GM12878 (cell line): ENCODE results near the gene PKN2. TPM values are rescaled to one million over a fixed set of nuclear protein-coding genes. Genes with fewer than 3 reads are reported as not detected.

Source experiments
- ATAC-seq: fragments of 200-7000 bp; cut with Tn5 transposase; 3 replicates; pipeline ENCODE4 v1.9.1; 2020; ENCODE audit warnings: mild to moderate bottlenecking, moderate library complexity
- BruUV-seq: library from RNA; stranded (reverse); fragments of 400-500 nt; replicated peaks from 2 replicates; lab custom pipeline; 2021; lab: Mats Ljungman, UMichigan
- CTCF ChIA-PET: fragments of 300-600 bp; sonication (Branson Sonifier 250); formaldehyde crosslinking; extraction: SDS; loops from one replicate; lab custom pipeline; 2021; ENCODE audit warnings: inconsistent platforms; lab: Yijun Ruan, JAX
- POLR2A ChIA-PET: fragments of 350-600 bp; formaldehyde crosslinking; extraction: SDS; loops from one replicate; lab custom pipeline; 2021; ENCODE audit warnings: inconsistent platforms; lab: Charles Lee
- RAD21 ChIA-PET: fragments of 300-600 bp; sonication (Branson Sonifier 250); formaldehyde crosslinking; loops from one replicate; lab custom pipeline; 2023; ENCODE audit warnings: antibody characterized with exemption; ENCODE audit not compliant: unreplicated experiment; lab: Charles Lee
- SMC1A ChIA-PET: fragments of 300-600 bp; sonication (Branson Sonifier 250); formaldehyde crosslinking; loops from one replicate; lab custom pipeline; 2023; ENCODE audit not compliant: unreplicated experiment, uncharacterized antibody; lab: Charles Lee
- DNase-seq: peaks from one replicate; pipeline ENCODE4 v3.0.0-alpha.2; 2011; ENCODE audit warnings: low read depth, low spot score
- FAIRE-seq: peaks from 3 replicates; lab custom pipeline; 2011; peaks lifted over from hg19 to GRCh38; lab: Jason Lieb, UNC
- H2AFZ ChIP-seq: 2 replicates; pipeline ENCODE4 v1.6.0; 2011; ENCODE audit warnings: low read depth, low read length, control low read depth; ENCODE audit not compliant: control insufficient read depth
- H3K27ac ChIP-seq: 2 replicates; pipeline ENCODE4 v1.5.1; 2011; ENCODE audit warnings: control low read depth; ENCODE audit not compliant: control insufficient read depth, insufficient read depth
- H3K27me3 ChIP-seq, 2 experiments: replicated peaks in 1 of 2; 2 replicates each; pipeline versions ENCODE4 v1.6.0 to v1.6.1; 2011; ENCODE audit warnings: low read length in 1 of 2; ENCODE audit not compliant: control insufficient read depth in 2 of 2, insufficient read depth in 2 of 2
- H3K36me3 ChIP-seq, 2 experiments: 2 replicates each; pipeline ENCODE4 v1.5.1; 2011; ENCODE audit warnings: low read length in 1 of 2; ENCODE audit not compliant: control insufficient read depth in 2 of 2, insufficient read depth in 2 of 2
- H3K4me1 ChIP-seq: 2 replicates; pipeline ENCODE4 v1.6.1; 2011; ENCODE audit warnings: mild to moderate bottlenecking, low read length, moderate library complexity, mixed read lengths; ENCODE audit not compliant: control insufficient read depth, insufficient read depth
- H3K4me2 ChIP-seq: 2 replicates; pipeline ENCODE4 v1.6.0; 2011; ENCODE audit warnings: control low read depth; ENCODE audit not compliant: control insufficient read depth, insufficient read depth
- H3K4me3 ChIP-seq: fragments of 200-600 bp; sonication (generic); 2 replicates; pipeline ENCODE4 v1.5.1; 2016
- H3K79me2 ChIP-seq: 2 replicates; pipeline ENCODE4 v1.6.0; 2011; ENCODE audit warnings: low read length; ENCODE audit not compliant: control insufficient read depth, insufficient read depth
- H3K9ac ChIP-seq: 2 replicates; pipeline ENCODE4 v1.8.0; 2011; ENCODE audit warnings: low read length, control low read depth, mixed read lengths; ENCODE audit not compliant: control insufficient read depth, insufficient read depth
- H3K9me3 ChIP-seq: replicated peaks from 3 replicates; pipeline ENCODE4 v1.5.1; 2011; ENCODE audit warnings: mild to moderate bottlenecking, low read length; ENCODE audit not compliant: control insufficient read depth, insufficient read depth
- H4K20me1 ChIP-seq: 2 replicates; pipeline ENCODE4 v1.6.0; 2011; ENCODE audit not compliant: control insufficient read depth, insufficient read depth
- CBX3 ChIP-seq: fragments of 200-600 bp; sonication (generic); IDR thresholded peaks from 2 replicates; pipeline ENCODE4 v1.6.1; 2016; ENCODE audit warnings: low read depth, borderline replicate concordance
- EZH2 ChIP-seq: IDR thresholded peaks from 2 replicates; pipeline ENCODE4 v1.6.1; 2012; ENCODE audit warnings: low read depth, mild to moderate bottlenecking, control low read depth, inconsistent platforms, low read length, borderline replicate concordance; ENCODE audit not compliant: control insufficient read depth
- IRF3 ChIP-seq: fragments of 450-650 bp; IDR thresholded peaks from 2 replicates; pipeline ENCODE4 v1.6.1; 2014; ENCODE audit warnings: mild to moderate bottlenecking
- IRF5 ChIP-seq: fragments of 450-650 bp; IDR thresholded peaks from 2 replicates; pipeline ENCODE4 v1.6.1; 2017; ENCODE audit warnings: borderline replicate concordance
- MYB ChIP-seq: fragments of 150-350 bp; IDR thresholded peaks from 2 replicates; pipeline ENCODE4 v1.6.1; 2014; ENCODE audit warnings: mild to moderate bottlenecking, low read depth, low read length, borderline replicate concordance
- PRDM15 ChIP-seq: fragments of 450-650 bp; formaldehyde crosslinking; IDR thresholded peaks from 2 replicates; pipeline ENCODE4 v1.4.0; 2020; ENCODE audit warnings: mild to moderate bottlenecking, moderate library complexity
- RUNX3 ChIP-seq: IDR thresholded peaks from 2 replicates; pipeline ENCODE4 v1.6.1; 2012; ENCODE audit warnings: low read length, inconsistent platforms
- TCF3 ChIP-seq: IDR thresholded peaks from 2 replicates; pipeline ENCODE4 v1.6.1; 2012; ENCODE audit warnings: low read depth, mild to moderate bottlenecking, low read length, borderline replicate concordance; ENCODE audit not compliant: insufficient read depth
- ZNF217 ChIP-seq: fragments of 450-650 bp; IDR thresholded peaks from 2 replicates; pipeline ENCODE4 v1.6.1; 2017; ENCODE audit warnings: antibody characterized with exemption, mild to moderate bottlenecking
- in situ Hi-C: fragments of 300-500 bp; cut with MboI; formaldehyde crosslinking; loops from 9 replicates; pipeline ENCODE4 v1.14.3; 2018; ENCODE audit warnings: mixed read lengths
- intact Hi-C: fragments of 100-400 bp; cut with micrococcal nuclease; formaldehyde crosslinking; loops from one replicate; pipeline ENCODE4 v1.14.2; 2022; ENCODE audit not compliant: unreplicated experiment
- polyA plus RNA-seq, 11 experiments: library from polyadenylated mRNA; depleted of rRNA in 4 of 11; unstranded in 6 of 11; stranded (reverse) in 5 of 11; fragments of >200 nt; fragmentation: Nextera tagmentation in 4 of 11; fragmentation: Illumina TruSeq in 1 of 11; extraction: Ambion mirVana in 4 of 11; extraction: Trizol in 1 of 11; gene quantifications; 1 replicate in 1 of 11; 2 replicates in 10 of 11; pipeline versions ENCODE4 v1.2.1 to v1.2.3, GENCODE V29; 2011 to 2016; ENCODE audit warnings: inconsistent platforms in 2 of 11, missing spikeins in 2 of 11, low read depth in 1 of 11
- total RNA-seq, 4 experiments: library from RNA; depleted of rRNA in 3 of 4; stranded (reverse); fragments of >200 nt in 3 of 4; fragmentation: Illumina TruSeq in 1 of 4; extraction: Trizol in 1 of 4; gene quantifications; 2 replicates each; pipeline versions ENCODE4 v1.2.1 to v1.2.3, GENCODE V29; 2013 to 2021
- TF ChIP-seq, protein P1 (sequence below): fragments of 150-350 bp; IDR thresholded peaks from 2 replicates; pipeline ENCODE4 v1.6.1; 2016; ENCODE audit warnings: low read depth, low read length
- TF ChIP-seq, protein P2 (sequence below), 3 experiments: IDR thresholded peaks in 2 of 3; conservative IDR thresholded peaks in 1 of 3; 2 replicates each; pipeline ENCODE4 v1.5.1; 2011; ENCODE audit warnings: low read depth in 3 of 3, low read length in 3 of 3, mild to moderate bottlenecking in 3 of 3, control low read depth in 2 of 3, moderate library complexity in 2 of 3, inconsistent platforms in 1 of 3, mixed read lengths in 1 of 3; ENCODE audit not compliant: control insufficient read depth in 2 of 3, insufficient read depth in 1 of 3; ENCODE audit errors: extremely low read depth in 1 of 3

Gene PKN2
- total and polyA plus RNA-seq, 10 of the 15 experiments (the other 5 are each of a cell fraction or from before 2014, with no cell fraction given): 2.6 to 18.3 (median 12.9) TPM

DNA sequence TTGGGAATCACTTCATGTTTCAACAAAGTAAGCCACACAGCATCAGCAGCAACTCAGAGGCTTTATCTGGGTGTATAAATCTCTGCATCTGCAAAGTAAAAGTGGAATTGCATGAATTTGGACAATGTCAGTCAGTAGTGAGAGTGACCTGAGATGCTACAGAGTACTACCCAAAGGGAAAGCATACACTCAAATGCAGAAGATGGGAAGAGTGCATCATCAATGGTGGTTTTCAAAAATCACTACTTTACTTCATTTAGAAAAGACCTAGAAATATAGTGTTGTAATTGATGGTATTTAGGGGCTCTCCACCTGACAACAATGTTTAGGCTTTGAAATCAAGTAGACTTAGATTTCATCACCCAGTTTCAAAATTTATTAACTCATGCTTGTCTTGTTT lies 24.5 kb upstream of the PKN2 start:
- intact Hi-C loops: no loop called here
- Histone ChIP-seq H3K4me3 (no peak overlapping the region), H3K9me3 (no peaks in the 10 kb centered on the region), H3K4me2 (no peak overlapping the region), H3K27ac (no peak overlapping the region), H3K79me2 (no peaks in the 10 kb centered on the region), H3K4me1 (peaks cover 9% of the 10 kb centered on the region), H3K36me3 (no peaks in the 10 kb centered on the region), H2AFZ (no peak overlapping the region), H3K27me3 (no peaks in the 10 kb centered on the region), H3K9ac (no peak overlapping the region), H4K20me1 (no peaks in the 10 kb centered on the region)
- BruUV-seq: no TSS peak
- SMC1A ChIA-PET: interaction anchor here (1.0 to 9.1 kb wide), 7 partner anchors 9 to 218 kb away, joined by 3 to 132 read pairs (median 4); partner anchors contain the start of gene PKN2
- ATAC-seq (no peak), FAIRE-seq (no peak), DNase-seq (no peak)
- in situ Hi-C loops: no loop called here
- no peak for TF ChIP-seq IRF3
- TF ChIP-seq EZH2: no peak
- TF ChIP-seq MYB: no peak
- TF ChIP-seq RUNX3: no peak
- no peak for TF ChIP-seq PRDM15
- no peak for TF ChIP-seq CBX3
- TF ChIP-seq, protein P1, sequence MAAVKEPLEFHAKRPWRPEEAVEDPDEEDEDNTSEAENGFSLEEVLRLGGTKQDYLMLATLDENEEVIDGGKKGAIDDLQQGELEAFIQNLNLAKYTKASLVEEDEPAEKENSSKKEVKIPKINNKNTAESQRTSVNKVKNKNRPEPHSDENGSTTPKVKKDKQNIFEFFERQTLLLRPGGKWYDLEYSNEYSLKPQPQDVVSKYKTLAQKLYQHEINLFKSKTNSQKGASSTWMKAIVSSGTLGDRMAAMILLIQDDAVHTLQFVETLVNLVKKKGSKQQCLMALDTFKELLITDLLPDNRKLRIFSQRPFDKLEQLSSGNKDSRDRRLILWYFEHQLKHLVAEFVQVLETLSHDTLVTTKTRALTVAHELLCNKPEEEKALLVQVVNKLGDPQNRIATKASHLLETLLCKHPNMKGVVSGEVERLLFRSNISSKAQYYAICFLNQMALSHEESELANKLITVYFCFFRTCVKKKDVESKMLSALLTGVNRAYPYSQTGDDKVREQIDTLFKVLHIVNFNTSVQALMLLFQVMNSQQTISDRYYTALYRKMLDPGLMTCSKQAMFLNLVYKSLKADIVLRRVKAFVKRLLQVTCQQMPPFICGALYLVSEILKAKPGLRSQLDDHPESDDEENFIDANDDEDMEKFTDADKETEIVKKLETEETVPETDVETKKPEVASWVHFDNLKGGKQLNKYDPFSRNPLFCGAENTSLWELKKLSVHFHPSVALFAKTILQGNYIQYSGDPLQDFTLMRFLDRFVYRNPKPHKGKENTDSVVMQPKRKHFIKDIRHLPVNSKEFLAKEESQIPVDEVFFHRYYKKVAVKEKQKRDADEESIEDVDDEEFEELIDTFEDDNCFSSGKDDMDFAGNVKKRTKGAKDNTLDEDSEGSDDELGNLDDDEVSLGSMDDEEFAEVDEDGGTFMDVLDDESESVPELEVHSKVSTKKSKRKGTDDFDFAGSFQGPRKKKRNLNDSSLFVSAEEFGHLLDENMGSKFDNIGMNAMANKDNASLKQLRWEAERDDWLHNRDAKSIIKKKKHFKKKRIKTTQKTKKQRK: no peak
- no peak for TF ChIP-seq TCF3
- TF ChIP-seq, protein P2, sequence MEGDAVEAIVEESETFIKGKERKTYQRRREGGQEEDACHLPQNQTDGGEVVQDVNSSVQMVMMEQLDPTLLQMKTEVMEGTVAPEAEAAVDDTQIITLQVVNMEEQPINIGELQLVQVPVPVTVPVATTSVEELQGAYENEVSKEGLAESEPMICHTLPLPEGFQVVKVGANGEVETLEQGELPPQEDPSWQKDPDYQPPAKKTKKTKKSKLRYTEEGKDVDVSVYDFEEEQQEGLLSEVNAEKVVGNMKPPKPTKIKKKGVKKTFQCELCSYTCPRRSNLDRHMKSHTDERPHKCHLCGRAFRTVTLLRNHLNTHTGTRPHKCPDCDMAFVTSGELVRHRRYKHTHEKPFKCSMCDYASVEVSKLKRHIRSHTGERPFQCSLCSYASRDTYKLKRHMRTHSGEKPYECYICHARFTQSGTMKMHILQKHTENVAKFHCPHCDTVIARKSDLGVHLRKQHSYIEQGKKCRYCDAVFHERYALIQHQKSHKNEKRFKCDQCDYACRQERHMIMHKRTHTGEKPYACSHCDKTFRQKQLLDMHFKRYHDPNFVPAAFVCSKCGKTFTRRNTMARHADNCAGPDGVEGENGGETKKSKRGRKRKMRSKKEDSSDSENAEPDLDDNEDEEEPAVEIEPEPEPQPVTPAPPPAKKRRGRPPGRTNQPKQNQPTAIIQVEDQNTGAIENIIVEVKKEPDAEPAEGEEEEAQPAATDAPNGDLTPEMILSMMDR (IDR thresholded peaks at IDR 0.05 in 2 of 3, conservative IDR thresholded peaks at IDR 0.05 in 1 of 3; ENCODE audit: control insufficient read depth in 2 of 3, extremely low read depth in 1 of 3, insufficient read depth in 1 of 3, low read depth in 3 of 3, low read length in 3 of 3): no peak
- TF ChIP-seq IRF5: no peak
- TF ChIP-seq ZNF217: no peak
- POLR2A ChIA-PET: interaction anchor here (1.1 to 1.4 kb wide), 2 partner anchors 24 to 25 kb away, joined by 5 to 7 read pairs; partner anchors contain the start of gene PKN2
- RAD21 ChIA-PET: interaction anchor here (1.6 to 10.6 kb wide), 3 partner anchors 12 to 217 kb away, joined by 4 to 80 read pairs (median 66); partner anchors contain the start of gene PKN2
- CTCF ChIA-PET: interaction anchor here (1.0 to 17.1 kb wide), 8 partner anchors 13 to 218 kb away, joined by 3 to 293 read pairs (median 4); partner anchors contain the start of gene PKN2
